GM12874 (cell line): ENCODE results near the gene METTL9.
A peak's percentile ranks its signal among the peaks of the same experiment; 100 is the strongest.

Experiments
- TF ChIP-seq, protein P1 (sequence below): IDR thresholded peaks from 2 replicates; pipeline ENCODE4 v1.5.1; 2011; ENCODE audit warnings: low read depth, mild to moderate bottlenecking, control low read depth, low read length, moderate library complexity; ENCODE audit not compliant: insufficient read depth

METTL9 gene

DNA sequence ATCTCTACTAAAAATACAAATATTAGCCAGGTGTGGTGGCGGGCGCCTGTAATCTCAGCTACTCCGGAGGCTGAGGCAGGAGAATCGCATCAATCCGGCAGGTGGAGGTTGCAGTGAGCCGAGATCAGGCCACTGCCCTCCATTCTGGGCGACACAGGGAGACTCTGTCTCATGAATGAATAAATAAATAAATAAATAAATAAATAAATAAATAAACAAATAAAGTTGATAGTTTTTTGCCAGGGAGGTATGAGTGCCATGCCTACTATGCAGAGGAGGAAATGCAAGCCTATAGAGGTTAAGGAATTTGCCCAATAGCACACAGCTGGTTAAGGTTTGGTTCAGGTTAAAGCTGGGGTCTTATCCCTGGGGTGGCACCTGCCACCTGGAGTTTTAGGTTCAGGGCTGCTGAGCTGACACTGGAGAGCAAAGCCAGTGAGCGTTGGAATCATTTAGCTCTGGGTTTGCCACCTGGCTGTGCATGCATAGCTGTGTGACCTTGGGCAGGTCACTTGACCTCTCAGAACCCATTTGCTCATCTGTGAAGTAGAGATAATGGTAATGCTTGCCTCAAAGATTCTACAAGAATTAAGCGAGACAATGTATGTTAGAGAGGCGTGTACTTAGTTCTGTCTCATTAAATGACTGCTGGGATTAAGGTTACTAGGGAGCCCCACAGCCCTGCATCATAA is 65.6 kb downstream of the METTL9 start:
- TF ChIP-seq, protein P1, sequence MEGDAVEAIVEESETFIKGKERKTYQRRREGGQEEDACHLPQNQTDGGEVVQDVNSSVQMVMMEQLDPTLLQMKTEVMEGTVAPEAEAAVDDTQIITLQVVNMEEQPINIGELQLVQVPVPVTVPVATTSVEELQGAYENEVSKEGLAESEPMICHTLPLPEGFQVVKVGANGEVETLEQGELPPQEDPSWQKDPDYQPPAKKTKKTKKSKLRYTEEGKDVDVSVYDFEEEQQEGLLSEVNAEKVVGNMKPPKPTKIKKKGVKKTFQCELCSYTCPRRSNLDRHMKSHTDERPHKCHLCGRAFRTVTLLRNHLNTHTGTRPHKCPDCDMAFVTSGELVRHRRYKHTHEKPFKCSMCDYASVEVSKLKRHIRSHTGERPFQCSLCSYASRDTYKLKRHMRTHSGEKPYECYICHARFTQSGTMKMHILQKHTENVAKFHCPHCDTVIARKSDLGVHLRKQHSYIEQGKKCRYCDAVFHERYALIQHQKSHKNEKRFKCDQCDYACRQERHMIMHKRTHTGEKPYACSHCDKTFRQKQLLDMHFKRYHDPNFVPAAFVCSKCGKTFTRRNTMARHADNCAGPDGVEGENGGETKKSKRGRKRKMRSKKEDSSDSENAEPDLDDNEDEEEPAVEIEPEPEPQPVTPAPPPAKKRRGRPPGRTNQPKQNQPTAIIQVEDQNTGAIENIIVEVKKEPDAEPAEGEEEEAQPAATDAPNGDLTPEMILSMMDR: no peak

DNA sequence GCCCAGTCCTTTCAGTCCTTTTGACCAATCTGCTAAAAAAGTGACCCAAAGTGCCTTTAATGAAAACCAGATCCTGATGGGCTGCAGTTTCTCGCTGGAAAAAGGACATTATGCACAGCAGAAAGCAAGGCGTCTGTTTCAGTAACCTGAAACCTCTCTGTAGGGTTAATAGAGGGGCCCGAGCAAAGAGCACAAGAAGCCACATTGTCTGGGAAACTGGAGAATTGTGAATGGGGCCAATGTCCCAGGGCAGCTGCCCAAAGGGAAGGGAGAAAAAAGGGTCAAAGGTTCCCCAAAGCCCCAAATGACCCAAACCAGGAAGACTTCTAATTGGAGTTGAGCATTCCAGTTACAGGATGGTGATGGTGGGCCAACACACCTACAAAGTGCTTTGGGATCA is 67.4 kb downstream of the METTL9 start:
- TF ChIP-seq, protein P1: no peak

DNA sequence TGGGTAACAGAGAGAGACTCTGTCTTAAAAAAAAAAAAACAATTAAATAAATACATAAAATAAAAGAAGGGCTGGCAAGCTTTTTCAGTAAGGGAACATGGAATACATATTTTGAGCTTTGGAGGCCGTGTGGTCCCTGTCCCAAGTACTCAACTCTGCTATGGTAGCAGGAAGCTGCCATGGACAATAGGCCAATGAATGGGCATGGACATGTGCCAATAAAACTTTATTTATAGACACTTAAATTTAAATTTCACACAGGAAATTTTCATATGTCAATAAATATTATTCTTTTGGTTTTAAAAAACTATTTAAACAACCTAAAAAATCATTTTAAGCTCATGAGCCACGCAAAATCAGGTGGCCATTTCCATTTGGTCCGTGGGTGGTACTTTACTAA is 68.2 kb downstream of the METTL9 start:
- TF ChIP-seq, protein P1: no peak

DNA sequence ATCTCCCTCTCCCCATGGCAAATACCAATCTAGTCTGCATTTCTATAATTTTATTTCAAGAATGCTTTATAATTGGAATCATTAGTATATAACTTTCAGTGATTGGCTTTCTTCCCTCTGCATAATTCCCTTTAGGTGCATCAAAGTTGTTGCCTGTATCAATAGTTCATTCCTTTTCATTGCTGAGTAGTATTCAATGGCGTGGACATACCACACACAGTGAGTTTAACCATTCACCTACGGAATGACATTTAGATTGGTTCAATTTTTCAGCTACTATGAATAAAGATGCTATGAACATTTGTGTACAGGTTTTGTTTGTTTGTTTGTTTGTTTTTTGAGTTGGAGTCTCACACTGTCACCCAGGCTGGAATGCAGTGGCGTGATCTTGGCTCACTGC is 74.1 kb downstream of the METTL9 start:
- TF ChIP-seq, protein P1: no peak

DNA sequence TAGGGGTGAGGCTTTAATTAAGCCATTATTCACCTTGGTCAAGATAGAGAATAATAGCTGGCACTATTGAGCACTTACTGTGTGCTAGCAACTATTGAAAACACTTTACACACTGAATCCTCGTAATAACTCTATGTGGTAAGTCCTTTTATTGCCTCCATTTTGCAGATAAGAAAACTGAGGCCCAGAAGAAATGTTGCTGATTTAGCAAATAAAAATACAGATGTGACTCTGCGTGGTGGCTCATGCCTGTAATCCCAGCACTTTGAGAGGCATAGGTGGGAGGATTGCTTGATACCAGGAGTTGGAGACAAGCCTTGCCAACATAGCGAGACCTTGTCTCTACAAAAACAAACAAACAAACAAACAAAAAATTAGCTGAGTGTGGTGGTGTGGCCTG is 83.8 kb downstream of the METTL9 start:
- TF ChIP-seq, protein P1: no peak

DNA sequence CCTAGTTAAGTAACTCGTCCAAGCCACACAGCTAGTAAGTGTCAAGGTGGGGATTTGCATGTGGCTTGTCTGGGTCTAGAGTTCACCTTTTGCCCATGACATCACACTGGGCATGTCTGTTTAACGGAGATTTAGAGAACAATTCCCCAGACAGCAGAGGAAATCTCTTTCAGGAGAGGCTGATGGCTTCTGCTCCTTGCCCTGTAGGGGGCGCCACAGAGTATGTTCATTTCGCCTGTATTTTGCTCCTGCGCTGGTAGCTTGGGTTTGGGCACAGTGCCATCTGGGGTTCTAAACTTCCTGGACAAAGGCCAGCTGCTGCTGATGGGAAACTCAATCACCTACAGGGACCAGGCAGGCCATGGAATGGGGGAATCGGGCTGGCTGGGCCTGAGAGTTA is 84.8 kb downstream of the METTL9 start:
- TF ChIP-seq, protein P1: peak; percentile 75

DNA sequence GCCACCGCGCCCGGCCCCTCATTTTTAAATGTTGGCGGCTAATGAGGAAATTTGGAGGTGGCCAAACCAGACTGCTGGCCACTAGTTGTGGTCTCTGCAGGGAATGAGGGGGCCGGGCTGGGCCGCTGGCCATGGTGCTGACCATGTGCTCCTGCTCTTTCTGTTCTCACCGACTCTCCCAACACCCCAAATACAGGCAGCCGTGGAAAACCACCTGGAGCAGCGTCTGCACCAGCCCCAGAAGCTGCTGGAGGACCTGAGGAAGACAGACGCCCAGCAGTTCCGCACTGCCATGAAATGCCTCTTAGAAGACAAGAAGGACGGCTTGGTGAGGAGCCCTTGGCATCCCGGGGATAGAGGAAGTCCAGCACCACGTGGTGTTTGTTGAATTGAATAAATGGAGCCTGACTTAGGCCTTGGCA is 85.7 kb downstream of the METTL9 start:
- TF ChIP-seq, protein P1: no peak
